ENCODE data around the gene KCNIP1.
A peak's percentile ranks its signal among the peaks of the same experiment; 100 is the strongest.

KCNIP1 gene

GRCh38 chr5:170554521-170555267, 50.9 kb downstream of the KCNIP1 start:
- no peak overlapping the region for H3K23ac ChIP-seq (ENCODE audit: low read length in 2 of 2)
- no peak overlapping the region for H3K18ac ChIP-seq (ENCODE audit: low read depth in 1 of 2, low read length in 2 of 2)
- 51% methylated on average over 16 of the region's 18 CpGs for WGBS

GRCh38 chr5:170557314-170557713, 53.5 kb downstream of the KCNIP1 start:
- no peak overlapping the region for H2BK120ac ChIP-seq (ENCODE audit: low read depth, low read length)
- H2AK5ac ChIP-seq (ENCODE audit: low read length, severe bottlenecking), result no peak overlapping the region
- H4K8ac ChIP-seq (ENCODE audit: low read length), result no peak overlapping the region
- 72% methylated on average over 3 of the region's 3 CpGs for WGBS
- H3K4me2 ChIP-seq (ENCODE audit: low read length, poor library complexity, severe bottlenecking), result no peak overlapping the region
- H3K9me3 ChIP-seq (ENCODE audit: control insufficient read depth, low read length), result no peaks in the 10 kb centered on the region
- peaks cover 0 to 84% of the 10 kb centered on the region in 2 experiments for H3K27me3 ChIP-seq (ENCODE audit: control insufficient read depth in 1 of 2, insufficient read depth in 1 of 2, low read length in 2 of 2)
- H3K18ac ChIP-seq (ENCODE audit: low read depth in 1 of 2, low read length in 2 of 2), result no peak overlapping the region
- no peak overlapping the region for H3K14ac ChIP-seq (ENCODE audit: low read length in 2 of 2)
- H2BK15ac ChIP-seq (ENCODE audit: low read depth, poor library complexity, severe bottlenecking), result no peak overlapping the region
- no peak overlapping the region for H2AFZ ChIP-seq (ENCODE audit: low read depth, low read length)
- H3K23ac ChIP-seq (ENCODE audit: low read length in 2 of 2), result no peak overlapping the region
- H4K91ac ChIP-seq (ENCODE audit: low read length), result no peak overlapping the region
- H3K4ac ChIP-seq (ENCODE audit: low read depth in 1 of 2, low read length in 2 of 2), result no peak overlapping the region
- H3K36me3 ChIP-seq (ENCODE audit: control insufficient read depth in 1 of 2, insufficient read depth in 2 of 2, low read depth in 1 of 2, low read length in 2 of 2), result peaks cover 0 to 17% of the 10 kb centered on the region in 2 experiments
- no peak for DNase-seq
- H2BK12ac ChIP-seq (ENCODE audit: low read length in 2 of 2), result no peak overlapping the region
- H3K4me3 ChIP-seq (ENCODE audit: insufficient read depth in 1 of 2, low read depth in 1 of 2, low read length in 2 of 2), result no peak overlapping the region
- peaks cover 25% of the 10 kb centered on the region for H3K4me1 ChIP-seq (ENCODE audit: control insufficient read depth, insufficient read depth, low read depth, low read length)
- H3K9ac ChIP-seq (ENCODE audit: low read length), result no peak overlapping the region
- peaks cover 36% of the 10 kb centered on the region for H3K79me1 ChIP-seq (replicated peaks; ENCODE audit: low read length, poor library complexity, severe bottlenecking)
- H2BK5ac ChIP-seq (ENCODE audit: low read depth, low read length, poor library complexity, severe bottlenecking), result no peak overlapping the region
- no peak overlapping the region for H3K27ac ChIP-seq (ENCODE audit: low read length, poor library complexity, severe bottlenecking)

More at GRCh38 chr5:170554521-170555267, 50.9 kb downstream of the KCNIP1 start:
- no peak overlapping the region for H2BK5ac ChIP-seq (ENCODE audit: low read depth, low read length, poor library complexity, severe bottlenecking)
- peaks cover 0 to 59% of the 10 kb centered on the region in 2 experiments for H3K27me3 ChIP-seq (ENCODE audit: control insufficient read depth in 1 of 2, insufficient read depth in 1 of 2, low read length in 2 of 2)
- H3K79me1 ChIP-seq (replicated peaks; ENCODE audit: low read length, poor library complexity, severe bottlenecking), result peaks cover 28% of the 10 kb centered on the region
- H2BK12ac ChIP-seq (ENCODE audit: low read length in 2 of 2), result no peak overlapping the region
- H2BK120ac ChIP-seq (ENCODE audit: low read depth, low read length), result no peak overlapping the region
- no peak overlapping the region for H4K91ac ChIP-seq (ENCODE audit: low read length)
- no peak overlapping the region for H3K4me2 ChIP-seq (ENCODE audit: low read length, poor library complexity, severe bottlenecking)
- no peaks in the 10 kb centered on the region for H3K9me3 ChIP-seq (ENCODE audit: control insufficient read depth, low read length)
- peaks cover 30% of the 10 kb centered on the region for H3K4me1 ChIP-seq (ENCODE audit: control insufficient read depth, insufficient read depth, low read depth, low read length)
- H3K36me3 ChIP-seq (ENCODE audit: control insufficient read depth in 1 of 2, insufficient read depth in 2 of 2, low read depth in 1 of 2, low read length in 2 of 2), result peaks cover 0 to 8% of the 10 kb centered on the region in 2 experiments
- H3K27ac ChIP-seq (ENCODE audit: low read length, poor library complexity, severe bottlenecking), result no peak overlapping the region
- no peak overlapping the region for H3K4ac ChIP-seq (ENCODE audit: low read depth in 1 of 2, low read length in 2 of 2)
- no peak overlapping the region for H2AFZ ChIP-seq (ENCODE audit: low read depth, low read length)
- peak overlapping the region; percentile 59 for H4K8ac ChIP-seq (ENCODE audit: low read length)
- DNase-seq, result peak; percentile 84
- H3K14ac ChIP-seq (ENCODE audit: low read length in 2 of 2), result no peak overlapping the region
- no peak overlapping the region for H3K4me3 ChIP-seq (ENCODE audit: insufficient read depth in 1 of 2, low read depth in 1 of 2, low read length in 2 of 2)
- H2AK5ac ChIP-seq (ENCODE audit: low read length, severe bottlenecking), result no peak overlapping the region
- no peak overlapping the region for H2BK15ac ChIP-seq (ENCODE audit: low read depth, poor library complexity, severe bottlenecking)
- no peak overlapping the region for H3K9ac ChIP-seq (ENCODE audit: low read length)

GRCh38 chr5:170559296-170559695, 55.5 kb downstream of the KCNIP1 start:
- H3K18ac ChIP-seq (ENCODE audit: low read depth in 1 of 2, low read length in 2 of 2), result no peak overlapping the region
- peaks cover 14% of the 10 kb centered on the region for H3K4me1 ChIP-seq (ENCODE audit: control insufficient read depth, insufficient read depth, low read depth, low read length)
- peaks cover 0 to 83% of the 10 kb centered on the region in 2 experiments for H3K27me3 ChIP-seq (ENCODE audit: control insufficient read depth in 1 of 2, insufficient read depth in 1 of 2, low read length in 2 of 2)
- H2BK5ac ChIP-seq (ENCODE audit: low read depth, low read length, poor library complexity, severe bottlenecking), result no peak overlapping the region
- H2AFZ ChIP-seq (ENCODE audit: low read depth, low read length), result no peak overlapping the region
- no peak overlapping the region for H4K8ac ChIP-seq (ENCODE audit: low read length)
- peaks cover 0 to 24% of the 10 kb centered on the region in 2 experiments for H3K36me3 ChIP-seq (ENCODE audit: control insufficient read depth in 1 of 2, insufficient read depth in 2 of 2, low read depth in 1 of 2, low read length in 2 of 2)
- H3K9me3 ChIP-seq (ENCODE audit: control insufficient read depth, low read length), result no peaks in the 10 kb centered on the region
- no peak overlapping the region for H2BK12ac ChIP-seq (ENCODE audit: low read length in 2 of 2)
- H3K4ac ChIP-seq (ENCODE audit: low read depth in 1 of 2, low read length in 2 of 2), result no peak overlapping the region
- H3K27ac ChIP-seq (ENCODE audit: low read length, poor library complexity, severe bottlenecking), result no peak overlapping the region
- no peak overlapping the region for H4K91ac ChIP-seq (ENCODE audit: low read length)
- H2BK15ac ChIP-seq (ENCODE audit: low read depth, poor library complexity, severe bottlenecking), result no peak overlapping the region
- no peak overlapping the region for H3K14ac ChIP-seq (ENCODE audit: low read length in 2 of 2)
- H3K79me1 ChIP-seq (replicated peaks; ENCODE audit: low read length, poor library complexity, severe bottlenecking), result peaks cover 41% of the 10 kb centered on the region
- no peak overlapping the region for H3K4me2 ChIP-seq (ENCODE audit: low read length, poor library complexity, severe bottlenecking)
- no peak overlapping the region for H3K9ac ChIP-seq (ENCODE audit: low read length)
- no peak overlapping the region for H3K23ac ChIP-seq (ENCODE audit: low read length in 2 of 2)
- no peak overlapping the region for H2AK5ac ChIP-seq (ENCODE audit: low read length, severe bottlenecking)
- DNase-seq, result no peak
- 80% methylated on average over 2 of the region's 3 CpGs for WGBS
- H3K4me3 ChIP-seq (ENCODE audit: insufficient read depth in 1 of 2, low read depth in 1 of 2, low read length in 2 of 2), result no peak overlapping the region
- H2BK120ac ChIP-seq (ENCODE audit: low read depth, low read length), result no peak overlapping the region

- H2BK12ac ChIP-seq (ENCODE audit: low read length in 2 of 2), result no peak overlapping the region
- H3K18ac ChIP-seq (ENCODE audit: low read depth in 1 of 2, low read length in 2 of 2), result no peak overlapping the region
- no peak overlapping the region for H3K4ac ChIP-seq (ENCODE audit: low read depth in 1 of 2, low read length in 2 of 2)
- H2BK15ac ChIP-seq (ENCODE audit: low read depth, poor library complexity, severe bottlenecking), result no peak overlapping the region
- no peak overlapping the region for H3K23ac ChIP-seq (ENCODE audit: low read length in 2 of 2)
- H4K91ac ChIP-seq (ENCODE audit: low read length), result no peak overlapping the region
- no peak for DNase-seq
- peaks cover 34% of the 10 kb centered on the region for H3K79me1 ChIP-seq (replicated peaks; ENCODE audit: low read length, poor library complexity, severe bottlenecking)
- no peak overlapping the region for H3K27ac ChIP-seq (ENCODE audit: low read length, poor library complexity, severe bottlenecking)
- H3K4me1 ChIP-seq (ENCODE audit: control insufficient read depth, insufficient read depth, low read depth, low read length), result peaks cover 8% of the 10 kb centered on the region
- H3K4me2 ChIP-seq (ENCODE audit: low read length, poor library complexity, severe bottlenecking), result no peak overlapping the region
- H3K4me3 ChIP-seq (ENCODE audit: insufficient read depth in 1 of 2, low read depth in 1 of 2, low read length in 2 of 2), result no peak overlapping the region
- H4K8ac ChIP-seq (ENCODE audit: low read length), result no peak overlapping the region
- H2BK120ac ChIP-seq (ENCODE audit: low read depth, low read length), result no peak overlapping the region
- H3K36me3 ChIP-seq (ENCODE audit: control insufficient read depth in 1 of 2, insufficient read depth in 2 of 2, low read depth in 1 of 2, low read length in 2 of 2), result peaks cover 0 to 18% of the 10 kb centered on the region in 2 experiments
- no peak overlapping the region for H2BK5ac ChIP-seq (ENCODE audit: low read depth, low read length, poor library complexity, severe bottlenecking)
- 88% methylated on average over 7 of the region's 7 CpGs for WGBS
- H3K9ac ChIP-seq (ENCODE audit: low read length), result no peak overlapping the region
- H3K9me3 ChIP-seq (ENCODE audit: control insufficient read depth, low read length), result no peaks in the 10 kb centered on the region
- peaks cover 0 to 79% of the 10 kb centered on the region in 2 experiments for H3K27me3 ChIP-seq (ENCODE audit: control insufficient read depth in 1 of 2, insufficient read depth in 1 of 2, low read length in 2 of 2)
- H3K14ac ChIP-seq (ENCODE audit: low read length in 2 of 2), result no peak overlapping the region
- no peak overlapping the region for H2AK5ac ChIP-seq (ENCODE audit: low read length, severe bottlenecking)
- H2AFZ ChIP-seq (ENCODE audit: low read depth, low read length), result no peak overlapping the region
These were observed 57.1 kb downstream of the KCNIP1 start for GRCh38 chr5:170560938-170561337.
